HepG2 (cell line): ENCODE data around the gene NT5M. TPM values are rescaled to one million over a fixed set of nuclear protein-coding genes. Genes with fewer than 3 reads are reported as not detected.
A peak's percentile ranks its signal among the peaks of the same experiment; 100 is the strongest.

ENCODE experiments used
- DZIP1 ChIP-seq: sonication (generic); formaldehyde crosslinking; IDR thresholded peaks from 2 replicates; pipeline ENCODE4 v1.5.0; 2020; ENCODE audit warnings: mild to moderate bottlenecking, missing genetic modification reagents
- MYC ChIP-seq: sonication (generic); formaldehyde crosslinking; IDR thresholded peaks from 2 replicates; pipeline ENCODE4 v1.9.0; 2021; ENCODE audit warnings: missing genetic modification reagents, borderline replicate concordance
- NR2C2 ChIP-seq: sonication (generic); formaldehyde crosslinking; IDR thresholded peaks from 2 replicates; pipeline ENCODE4 v1.4.0; 2020; ENCODE audit warnings: missing genetic modification reagents, mild to moderate bottlenecking, moderate library complexity, borderline replicate concordance
- RXRB ChIP-seq: IDR thresholded peaks from 2 replicates; pipeline ENCODE4 v1.6.1; 2016; ENCODE audit warnings: borderline replicate concordance, missing genetic modification reagents, missing compliant biosample characterization
- SMYD3 ChIP-seq: sonication (generic); formaldehyde crosslinking; IDR thresholded peaks from 2 replicates; pipeline ENCODE4 v1.8.1; 2023; ENCODE audit warnings: mild to moderate bottlenecking, missing genetic modification reagents
- TBL1XR1 ChIP-seq: fragments of 150-350 bp; IDR thresholded peaks from 2 replicates; pipeline ENCODE4 v1.6.1; 2014; ENCODE audit warnings: borderline replicate concordance, low read length; ENCODE audit not compliant: partially characterized antibody
- ZBTB42 ChIP-seq: sonication (generic); formaldehyde crosslinking; IDR thresholded peaks from 2 replicates; pipeline ENCODE4 v1.5.0; 2020; ENCODE audit warnings: mild to moderate bottlenecking, missing genetic modification reagents
- ZNF446 ChIP-seq: sonication (generic); formaldehyde crosslinking; IDR thresholded peaks from 2 replicates; pipeline ENCODE4 v1.5.0; 2020; ENCODE audit warnings: mild to moderate bottlenecking, missing genetic modification reagents
- ZSCAN31 ChIP-seq: sonication (generic); formaldehyde crosslinking; IDR thresholded peaks from 2 replicates; pipeline ENCODE4 v1.5.0; 2020; ENCODE audit warnings: low read depth, mild to moderate bottlenecking, missing genetic modification reagents
- polyA plus RNA-seq, 8 experiments: library from polyadenylated mRNA; depleted of rRNA in 3 of 8; stranded (reverse) in 7 of 8; unstranded in 1 of 8; fragments of >200 nt; fragmentation: Illumina TruSeq in 4 of 8; extraction: Trizol in 4 of 8; gene quantifications; 2 replicates each; pipeline versions ENCODE4 v1.2.1 to v1.2.3, GENCODE V29; 2011 to 2016; ENCODE audit warnings: low read depth in 4 of 8, missing spikeins in 1 of 8, mixed read lengths in 1 of 8; ENCODE audit not compliant: insufficient read depth in 1 of 8
- total RNA-seq, 5 experiments: library from RNA; depleted of rRNA; stranded (reverse); fragments of >200 nt; fragmentation: Illumina TruSeq; extraction: Trizol; gene quantifications; 2 replicates each; pipeline ENCODE4 v1.2.3, GENCODE V29; 2016; ENCODE audit warnings: low read depth in 1 of 5
- TF ChIP-seq, protein P1 (sequence below): sonication (generic); formaldehyde crosslinking; IDR thresholded peaks from 2 replicates; pipeline ENCODE4 v1.9.0; 2022; ENCODE audit warnings: low read depth, missing genetic modification reagents
- TF ChIP-seq, protein P2 (sequence below): sonication (generic); formaldehyde crosslinking; IDR thresholded peaks from 2 replicates; pipeline ENCODE4 v1.5.0; 2020; ENCODE audit warnings: missing genetic modification reagents, mild to moderate bottlenecking, borderline replicate concordance
- TF ChIP-seq, protein P3 (sequence below): sonication (generic); formaldehyde crosslinking; IDR thresholded peaks from 2 replicates; pipeline ENCODE4 v1.8.0; 2022; ENCODE audit warnings: mild to moderate bottlenecking, missing genetic modification reagents
- TF ChIP-seq, protein P4 (sequence below): sonication (generic); formaldehyde crosslinking; IDR thresholded peaks from 2 replicates; pipeline ENCODE4; 2020; ENCODE audit warnings: missing genetic modification reagents, mild to moderate bottlenecking, borderline replicate concordance
- TF ChIP-seq, protein P5 (sequence below): sonication (generic); formaldehyde crosslinking; IDR thresholded peaks from 2 replicates; pipeline ENCODE4 v1.4.0; 2020; ENCODE audit warnings: missing genetic modification reagents

The NT5M gene
- total and polyA plus RNA-seq, 2 of the 13 experiments (the other 11 are each of a cell fraction or from before 2014, with no cell fraction given): 0.55 to 0.78 TPM

DNA sequence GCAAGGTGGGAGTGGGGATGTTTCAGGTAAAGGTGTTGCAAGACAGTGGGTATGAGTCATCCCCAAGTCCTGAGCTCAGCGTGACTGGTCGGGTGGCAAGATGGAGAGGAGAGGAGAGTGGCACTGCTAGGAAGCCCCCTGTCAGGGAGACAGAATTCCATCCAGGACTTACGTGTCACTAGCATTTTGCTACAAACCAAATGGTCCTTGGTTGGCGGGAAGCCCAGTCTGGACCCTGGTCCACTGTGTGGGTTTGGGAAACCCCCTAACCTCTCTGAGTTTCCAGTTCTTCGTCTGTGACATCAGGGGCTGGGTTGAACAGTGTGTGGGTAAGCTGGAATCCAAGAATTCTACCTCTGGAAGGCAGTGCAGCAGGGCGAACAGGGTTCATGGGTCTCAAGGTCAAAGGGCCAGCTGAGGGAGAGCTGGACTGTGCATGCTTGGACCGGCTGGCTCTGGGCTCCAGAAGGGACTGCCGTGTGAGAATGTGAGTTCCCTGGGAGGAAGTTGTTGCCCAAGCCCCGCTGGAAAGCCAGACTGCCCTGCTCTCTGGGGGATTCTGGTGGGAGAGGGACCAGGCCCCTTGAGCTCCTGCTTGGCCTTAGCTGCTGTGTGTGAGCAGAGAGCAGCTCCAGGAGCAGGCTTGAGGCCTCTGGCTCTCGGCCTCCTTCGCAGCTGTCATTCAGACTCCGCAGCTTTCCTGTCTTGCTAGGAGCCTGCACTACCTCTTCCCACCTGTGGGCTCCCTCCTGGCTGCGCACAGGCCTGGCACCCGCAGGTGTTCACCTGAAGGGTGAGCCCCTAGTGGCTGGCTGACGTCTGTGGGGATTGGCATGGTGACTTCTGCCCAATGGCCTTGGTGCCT is 84.6 kb downstream of the NT5M start (continued):
- TF ChIP-seq, protein P1, sequence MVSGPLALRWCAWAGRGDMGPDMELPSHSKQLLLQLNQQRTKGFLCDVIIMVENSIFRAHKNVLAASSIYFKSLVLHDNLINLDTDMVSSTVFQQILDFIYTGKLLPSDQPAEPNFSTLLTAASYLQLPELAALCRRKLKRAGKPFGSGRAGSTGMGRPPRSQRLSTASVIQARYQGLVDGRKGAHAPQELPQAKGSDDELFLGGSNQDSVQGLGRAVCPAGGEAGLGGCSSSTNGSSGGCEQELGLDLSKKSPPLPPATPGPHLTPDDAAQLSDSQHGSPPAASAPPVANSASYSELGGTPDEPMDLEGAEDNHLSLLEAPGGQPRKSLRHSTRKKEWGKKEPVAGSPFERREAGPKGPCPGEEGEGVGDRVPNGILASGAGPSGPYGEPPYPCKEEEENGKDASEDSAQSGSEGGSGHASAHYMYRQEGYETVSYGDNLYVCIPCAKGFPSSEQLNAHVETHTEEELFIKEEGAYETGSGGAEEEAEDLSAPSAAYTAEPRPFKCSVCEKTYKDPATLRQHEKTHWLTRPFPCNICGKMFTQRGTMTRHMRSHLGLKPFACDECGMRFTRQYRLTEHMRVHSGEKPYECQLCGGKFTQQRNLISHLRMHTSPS: peak; percentile 80
- TF ChIP-seq MYC (CRISPR knock-in tag): peak; percentile 27; the same call in 1 of the 2 replicates
- no peak for TF ChIP-seq ZNF446
- peak; percentile 20; the same call in 1 of the 2 replicates for TF ChIP-seq RXRB (CRISPR knock-in tag)
- TF ChIP-seq ZSCAN31: 0 out of 2 replicates have a peak, but pooled peaks have one; percentile 26
- TF ChIP-seq, protein P2, sequence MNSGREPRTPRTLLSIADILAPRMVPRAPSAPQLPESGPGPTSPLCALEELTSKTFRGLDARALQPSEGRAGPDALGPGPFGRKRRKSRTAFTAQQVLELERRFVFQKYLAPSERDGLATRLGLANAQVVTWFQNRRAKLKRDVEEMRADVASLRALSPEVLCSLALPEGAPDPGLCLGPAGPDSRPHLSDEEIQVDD (CRISPR knock-in tag): no peak
- peak; percentile 22 for TF ChIP-seq TBL1XR1
- TF ChIP-seq, protein P3, sequence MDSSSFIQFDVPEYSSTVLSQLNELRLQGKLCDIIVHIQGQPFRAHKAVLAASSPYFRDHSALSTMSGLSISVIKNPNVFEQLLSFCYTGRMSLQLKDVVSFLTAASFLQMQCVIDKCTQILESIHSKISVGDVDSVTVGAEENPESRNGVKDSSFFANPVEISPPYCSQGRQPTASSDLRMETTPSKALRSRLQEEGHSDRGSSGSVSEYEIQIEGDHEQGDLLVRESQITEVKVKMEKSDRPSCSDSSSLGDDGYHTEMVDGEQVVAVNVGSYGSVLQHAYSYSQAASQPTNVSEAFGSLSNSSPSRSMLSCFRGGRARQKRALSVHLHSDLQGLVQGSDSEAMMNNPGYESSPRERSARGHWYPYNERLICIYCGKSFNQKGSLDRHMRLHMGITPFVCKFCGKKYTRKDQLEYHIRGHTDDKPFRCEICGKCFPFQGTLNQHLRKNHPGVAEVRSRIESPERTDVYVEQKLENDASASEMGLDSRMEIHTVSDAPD: 0 out of 2 replicates have a peak, but pooled peaks have one; percentile 54
- TF ChIP-seq SMYD3 (CRISPR knock-in tag): no peak
- TF ChIP-seq NR2C2 (CRISPR knock-in tag): peak; percentile 69
- TF ChIP-seq, protein P4, sequence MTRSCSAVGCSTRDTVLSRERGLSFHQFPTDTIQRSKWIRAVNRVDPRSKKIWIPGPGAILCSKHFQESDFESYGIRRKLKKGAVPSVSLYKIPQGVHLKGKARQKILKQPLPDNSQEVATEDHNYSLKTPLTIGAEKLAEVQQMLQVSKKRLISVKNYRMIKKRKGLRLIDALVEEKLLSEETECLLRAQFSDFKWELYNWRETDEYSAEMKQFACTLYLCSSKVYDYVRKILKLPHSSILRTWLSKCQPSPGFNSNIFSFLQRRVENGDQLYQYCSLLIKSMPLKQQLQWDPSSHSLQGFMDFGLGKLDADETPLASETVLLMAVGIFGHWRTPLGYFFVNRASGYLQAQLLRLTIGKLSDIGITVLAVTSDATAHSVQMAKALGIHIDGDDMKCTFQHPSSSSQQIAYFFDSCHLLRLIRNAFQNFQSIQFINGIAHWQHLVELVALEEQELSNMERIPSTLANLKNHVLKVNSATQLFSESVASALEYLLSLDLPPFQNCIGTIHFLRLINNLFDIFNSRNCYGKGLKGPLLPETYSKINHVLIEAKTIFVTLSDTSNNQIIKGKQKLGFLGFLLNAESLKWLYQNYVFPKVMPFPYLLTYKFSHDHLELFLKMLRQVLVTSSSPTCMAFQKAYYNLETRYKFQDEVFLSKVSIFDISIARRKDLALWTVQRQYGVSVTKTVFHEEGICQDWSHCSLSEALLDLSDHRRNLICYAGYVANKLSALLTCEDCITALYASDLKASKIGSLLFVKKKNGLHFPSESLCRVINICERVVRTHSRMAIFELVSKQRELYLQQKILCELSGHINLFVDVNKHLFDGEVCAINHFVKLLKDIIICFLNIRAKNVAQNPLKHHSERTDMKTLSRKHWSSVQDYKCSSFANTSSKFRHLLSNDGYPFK (CRISPR knock-in tag): peak; percentile 37; the same call in 1 of the 2 replicates
- peak; percentile 22; the same call in 1 of the 2 replicates for TF ChIP-seq DZIP1 (CRISPR knock-in tag)
- TF ChIP-seq, protein P5, sequence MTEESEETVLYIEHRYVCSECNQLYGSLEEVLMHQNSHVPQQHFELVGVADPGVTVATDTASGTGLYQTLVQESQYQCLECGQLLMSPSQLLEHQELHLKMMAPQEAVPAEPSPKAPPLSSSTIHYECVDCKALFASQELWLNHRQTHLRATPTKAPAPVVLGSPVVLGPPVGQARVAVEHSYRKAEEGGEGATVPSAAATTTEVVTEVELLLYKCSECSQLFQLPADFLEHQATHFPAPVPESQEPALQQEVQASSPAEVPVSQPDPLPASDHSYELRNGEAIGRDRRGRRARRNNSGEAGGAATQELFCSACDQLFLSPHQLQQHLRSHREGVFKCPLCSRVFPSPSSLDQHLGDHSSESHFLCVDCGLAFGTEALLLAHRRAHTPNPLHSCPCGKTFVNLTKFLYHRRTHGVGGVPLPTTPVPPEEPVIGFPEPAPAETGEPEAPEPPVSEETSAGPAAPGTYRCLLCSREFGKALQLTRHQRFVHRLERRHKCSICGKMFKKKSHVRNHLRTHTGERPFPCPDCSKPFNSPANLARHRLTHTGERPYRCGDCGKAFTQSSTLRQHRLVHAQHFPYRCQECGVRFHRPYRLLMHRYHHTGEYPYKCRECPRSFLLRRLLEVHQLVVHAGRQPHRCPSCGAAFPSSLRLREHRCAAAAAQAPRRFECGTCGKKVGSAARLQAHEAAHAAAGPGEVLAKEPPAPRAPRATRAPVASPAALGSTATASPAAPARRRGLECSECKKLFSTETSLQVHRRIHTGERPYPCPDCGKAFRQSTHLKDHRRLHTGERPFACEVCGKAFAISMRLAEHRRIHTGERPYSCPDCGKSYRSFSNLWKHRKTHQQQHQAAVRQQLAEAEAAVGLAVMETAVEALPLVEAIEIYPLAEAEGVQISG (CRISPR knock-in tag): 0 out of 2 replicates have a peak, but pooled peaks have one; percentile 16
- no peak for TF ChIP-seq ZBTB42
